ENCODE measurements around the gene NME2. TPM values are rescaled to one million over a fixed set of nuclear protein-coding genes. Genes with fewer than 3 reads are reported as not detected.
"Not testable (repeated sequence)": the region's sequence is repeated elsewhere in the genome, so short reads cannot be mapped to it uniquely, and the experiment has no call there.

The NME2 gene
- total RNA-seq, 4 donors from 2014 or later = 83.4 to 482 (median 290) TPM

DNA sequence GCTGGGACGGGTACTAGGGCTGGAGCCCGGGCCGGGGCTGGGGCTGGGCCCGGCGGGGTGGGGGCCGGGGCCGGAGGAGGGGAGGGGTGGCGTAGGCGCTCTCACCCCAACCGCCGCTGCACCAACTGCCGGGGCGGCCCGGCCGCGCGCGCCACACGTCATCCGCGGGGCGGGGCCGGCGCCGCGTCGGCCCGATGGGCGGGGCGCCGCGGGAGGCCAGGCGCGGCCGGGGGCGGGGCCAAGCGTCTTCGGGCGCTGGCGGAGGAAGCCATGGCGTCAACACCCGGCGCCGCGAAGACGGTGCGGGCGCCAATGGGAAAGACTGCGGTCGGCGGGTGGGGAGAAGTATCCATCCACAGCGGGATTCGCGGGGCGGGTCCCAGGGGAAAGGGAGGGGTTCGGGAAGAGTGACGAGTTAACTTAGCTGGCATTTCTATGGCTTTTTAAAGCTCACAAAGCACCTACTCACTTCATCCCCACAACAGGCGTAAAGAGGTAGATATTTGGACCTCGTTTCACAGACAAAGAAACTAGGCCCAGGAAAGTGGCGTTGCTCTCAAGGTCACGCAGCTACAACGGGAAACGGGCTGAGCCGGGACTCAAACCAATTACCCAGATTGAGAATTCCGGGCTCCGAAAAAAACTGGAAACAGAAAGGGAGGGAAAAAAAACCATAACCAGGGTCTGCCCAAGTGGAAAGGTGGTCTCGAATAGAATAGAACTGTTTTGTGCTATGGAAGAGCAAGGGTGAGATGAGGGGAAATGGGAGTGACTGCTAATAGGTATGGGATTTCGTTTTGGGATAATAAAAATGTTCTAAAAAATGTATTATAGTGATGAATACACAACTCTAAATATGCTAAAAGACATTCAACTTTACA, 45.2 kb upstream of the NME2 start, which contains the start of gene SPAG9:
SPAG9 (minus strand) TSS at position 130 of the 881 bp plus-strand sequence. CDS start 212 bp downstream, outside the sequence.
- peaks cover 23 to 69% (median 38%) of the 10 kb centered on the region in 4 donors for H3K4me1 ChIP-seq
- intact Hi-C loops (cut with DNase I; ENCODE audit: low total_unique reads) = no loop called here

GRCh38 chr17:51121620-51122472, 44.4 kb upstream of the NME2 start:
- intact Hi-C loops (cut with DNase I; ENCODE audit: low total_unique reads) (no loop called here), in situ Hi-C loops (cut with MboI; ENCODE audit: low pct_ligation_motif_present in 1 of 4, low pct_unique_long_range_greater_than_20kb in 1 of 4, low sequenced_read_pairs in 3 of 4) (no loop called here)
- H3K4me1 ChIP-seq = peaks cover 23 to 68% (median 40%) of the 10 kb centered on the region in 4 donors
- peak overlapping the region in 3 of 4 donors; percentile 51 to 98 (median 87) for H3K4me3 ChIP-seq
- TF ChIP-seq EP300 (IDR thresholded peaks at IDR 0.05; ENCODE audit: low read depth) (peak; percentile 68), POLR2AphosphoS5 (IDR thresholded peaks at IDR 0.05) (peak; percentile 91 to 99 (median 99)), POLR2A (IDR thresholded peaks at IDR 0.05) (peak; percentile 98), CTCF (IDR thresholded peaks at IDR 0.05) (no peak)
- no peaks in the 10 kb centered on the region for H3K27me3 ChIP-seq
- H3K9me3 ChIP-seq = no peaks in the 10 kb centered on the region
- H3K36me3 ChIP-seq = no peaks in the 10 kb centered on the region
- WGBS, 2 donors (ENCODE audit: low coverage in 1 of 2) = 18 to 20% methylated on average over 22 to 23 of the region's 23 CpGs
- peak; percentile 93 for DNase-seq
- H3K27ac ChIP-seq = peak overlapping the region; percentile 99 to 100 (median 100)

More for the DNA sequence above, 45.2 kb upstream of the NME2 start, which contains the start of gene SPAG9:
- in situ Hi-C loops (cut with MboI; ENCODE audit: low pct_ligation_motif_present in 1 of 4, low pct_unique_long_range_greater_than_20kb in 1 of 4, low sequenced_read_pairs in 3 of 4) = no loop called here
- H3K9me3 ChIP-seq = no peaks in the 10 kb centered on the region
- peak within 1 kb of the TSS; percentile 59 to 98 (median 92) for H3K4me3 ChIP-seq
- WGBS, 2 donors (ENCODE audit: low coverage in 1 of 2) = 0 to 1% methylated on average over 7 to 30 of the region's 68 CpGs
- no peaks in the 10 kb centered on the region for H3K27me3 ChIP-seq
- H3K27ac ChIP-seq = peak within 1 kb of the TSS; percentile 99 to 100 (median 100)
- TF ChIP-seq POLR2AphosphoS5 (IDR thresholded peaks at IDR 0.05) (peak; percentile 72 to 91 (median 84)), POLR2A (IDR thresholded peaks at IDR 0.05) (no peak)
- H3K36me3 ChIP-seq = no peaks in the 10 kb centered on the region
- peak; percentile 96 for DNase-seq

- H3K36me3 ChIP-seq; intact Hi-C loops (cut with DNase I; ENCODE audit: low total_unique reads); H3K27me3 ChIP-seq; H3K9me3 ChIP-seq; DNase-seq; H3K4me3 ChIP-seq; in situ Hi-C loops (cut with MboI; ENCODE audit: low pct_ligation_motif_present in 1 of 4, low pct_unique_long_range_greater_than_20kb in 1 of 4, low sequenced_read_pairs in 3 of 4): not testable (repeated sequence)
- H3K4me1 ChIP-seq = peaks cover 21 to 62% (median 38%) of the 10 kb centered on the region in 4 donors
- peak overlapping the region; percentile 99 to 100 (median 100) for H3K27ac ChIP-seq
- WGBS, 2 donors (ENCODE audit: low coverage in 1 of 2) = 92 to 94% methylated on average over 10 of the region's 10 CpGs
Observed at GRCh38 chr17:51122473-51123115, 43.6 kb upstream of the NME2 start.

DNA sequence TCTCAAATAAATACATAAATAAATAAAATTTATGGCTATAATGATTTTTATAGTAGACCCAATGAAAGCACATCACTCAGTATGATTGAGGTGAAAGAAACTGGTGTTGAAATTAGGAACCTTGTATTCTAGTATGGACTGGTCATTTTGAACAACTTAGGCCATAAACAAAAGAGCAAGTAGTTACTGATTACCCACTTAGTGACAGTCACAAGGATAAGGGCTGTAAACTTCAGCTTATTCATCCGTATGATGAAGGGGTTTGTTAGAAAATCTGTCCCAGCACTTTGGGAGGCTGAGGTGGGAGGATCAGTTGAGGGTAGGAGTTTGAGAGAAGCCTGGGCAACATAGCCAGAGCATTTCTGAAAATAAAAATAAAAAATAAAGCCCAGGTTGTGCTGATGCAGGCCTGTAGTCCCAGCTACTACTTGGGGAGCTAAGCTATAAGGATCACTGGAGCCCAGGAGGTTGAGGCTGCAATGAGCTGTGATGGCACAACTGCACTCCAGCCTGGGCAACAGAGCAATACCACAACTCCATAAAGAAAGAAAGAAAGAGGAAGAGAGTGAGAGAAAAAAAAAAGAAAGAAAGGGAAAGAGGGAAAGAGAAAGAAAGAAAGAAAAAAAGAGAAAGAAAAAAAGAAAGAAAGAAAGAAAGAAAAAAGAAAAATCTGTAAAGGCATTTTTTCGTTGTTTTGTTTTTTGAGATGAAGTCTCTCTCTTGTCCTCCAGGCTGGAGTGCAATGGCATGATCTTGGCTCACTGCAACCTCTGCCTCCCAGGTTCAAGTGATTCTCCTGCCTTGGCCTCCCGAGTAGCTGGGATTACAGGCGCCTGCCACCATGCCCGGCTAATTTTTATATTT, 41.3 kb upstream of the NME2 start:
- Histone ChIP-seq H3K27me3 (no peaks in the 10 kb centered on the region), H3K4me3 (no peak overlapping the region), H3K27ac (peak overlapping the region; percentile 48 to 68 (median 64)), H3K4me1 (peaks cover 8 to 51% (median 18%) of the 10 kb centered on the region in 4 donors), H3K9me3 (no peaks in the 10 kb centered on the region), H3K36me3 (no peaks in the 10 kb centered on the region)
- in situ Hi-C loops (cut with MboI; ENCODE audit: low pct_ligation_motif_present in 1 of 4, low pct_unique_long_range_greater_than_20kb in 1 of 4, low sequenced_read_pairs in 3 of 4) = no loop called here
- WGBS, 2 donors (ENCODE audit: low coverage in 1 of 2) = 79 to 82% methylated on average over 5 of the region's 5 CpGs
- DNase-seq = no peak
- TF ChIP-seq POLR2A (IDR thresholded peaks at IDR 0.05) (no peak), EP300 (IDR thresholded peaks at IDR 0.05; ENCODE audit: low read depth) (no peak), CTCF (IDR thresholded peaks at IDR 0.05) (no peak), POLR2AphosphoS5 (IDR thresholded peaks at IDR 0.05) (no peak)
- intact Hi-C loops (cut with DNase I; ENCODE audit: low total_unique reads) = no loop called here

Data from transverse colon (tissue), 4 donors.